Activated T-cell treated with anti-CD3 and anti-CD28 coated beads for 4 hours (primary cell): Measurements from ENCODE around the gene MGMT.

Experiments
- DNase-seq: peaks from one replicate; pipeline ENCODE4 v3.0.0-alpha.2; 2020

Gene MGMT

GRCh38 chr10:129744134-129745111 lies 277.4 kb downstream of the MGMT start:
- no peak for DNase-seq

- DNase-seq: no peak
These were observed 278.2 kb downstream of the MGMT start for GRCh38 chr10:129745186-129745750.

- DNase-seq: no peak
These were observed 287.4 kb downstream of the MGMT start for GRCh38 chr10:129754211-129755050.

DNA sequence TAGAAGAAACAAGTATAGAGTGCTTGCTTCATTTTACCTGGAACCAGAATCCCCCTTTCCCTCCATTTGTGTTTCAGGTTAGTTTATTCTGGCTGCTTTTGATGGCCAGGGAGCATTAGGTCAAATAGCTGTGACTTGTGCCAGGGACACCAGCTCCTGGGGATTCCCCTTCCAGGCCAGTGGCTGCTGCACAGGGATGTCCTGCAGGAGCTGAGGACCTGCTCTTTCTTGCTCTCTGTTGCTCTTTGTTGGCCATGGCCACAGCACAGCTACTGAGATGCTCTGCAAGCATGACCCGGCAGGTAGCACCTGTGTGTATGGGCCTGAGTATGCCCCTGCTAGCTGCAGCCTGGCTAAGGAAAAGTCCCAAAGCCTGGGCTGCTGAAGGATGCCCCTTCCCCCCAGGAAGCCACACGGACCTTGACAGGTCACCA lies 288.1 kb downstream of the MGMT start:
- no peak for DNase-seq

GRCh38 chr10:129755621-129756020 lies 288.6 kb downstream of the MGMT start:
- no peak for DNase-seq

DNA sequence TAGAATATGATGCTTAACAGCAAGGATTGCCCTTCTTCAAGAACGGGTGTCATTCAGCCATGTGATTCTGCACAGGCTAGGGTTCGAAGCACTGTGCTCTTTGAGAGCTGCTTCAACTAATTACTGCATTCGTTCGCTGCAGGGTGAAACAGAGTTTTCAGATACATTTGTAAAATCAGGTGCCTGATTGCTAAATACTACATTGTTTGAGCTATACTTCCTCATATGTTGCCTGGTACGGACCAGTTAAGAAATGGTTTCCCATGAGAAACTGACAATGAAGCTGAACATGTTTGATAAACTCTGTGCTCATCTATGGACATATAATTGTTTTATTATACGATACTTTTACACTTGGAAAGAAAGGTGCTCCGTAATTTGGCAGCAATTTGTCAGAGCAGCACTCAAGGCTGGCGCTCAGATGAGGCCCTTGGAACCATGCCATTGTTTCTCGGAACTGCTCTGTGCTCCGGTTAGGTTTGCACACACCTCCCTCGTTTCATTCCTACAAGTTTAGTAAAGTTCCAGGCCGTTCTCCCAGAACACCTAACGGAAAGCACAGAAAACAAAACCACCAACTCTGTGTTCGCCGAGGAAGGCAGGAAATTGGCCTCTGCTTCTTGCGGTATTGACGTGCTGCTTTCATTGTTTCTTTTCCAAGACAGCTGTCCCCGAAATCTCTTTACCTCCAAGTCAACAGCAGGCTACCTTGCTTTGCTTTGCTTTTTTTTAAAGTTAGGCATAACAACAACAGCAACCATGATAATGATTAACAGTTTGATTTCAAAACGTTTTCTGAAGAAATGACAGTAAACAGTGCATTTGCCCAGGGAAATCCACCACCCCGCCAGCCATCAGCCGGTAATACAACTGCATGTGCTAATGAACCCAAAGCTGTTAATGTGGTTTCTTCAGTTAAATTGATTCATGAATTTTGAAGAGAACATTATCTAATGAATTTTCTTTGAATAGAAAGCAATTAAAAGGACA lies 290.2 kb downstream of the MGMT start:
- no peak for DNase-seq

GRCh38 chr10:129758207-129759021 lies 291.4 kb downstream of the MGMT start:
- no peak for DNase-seq

DNA sequence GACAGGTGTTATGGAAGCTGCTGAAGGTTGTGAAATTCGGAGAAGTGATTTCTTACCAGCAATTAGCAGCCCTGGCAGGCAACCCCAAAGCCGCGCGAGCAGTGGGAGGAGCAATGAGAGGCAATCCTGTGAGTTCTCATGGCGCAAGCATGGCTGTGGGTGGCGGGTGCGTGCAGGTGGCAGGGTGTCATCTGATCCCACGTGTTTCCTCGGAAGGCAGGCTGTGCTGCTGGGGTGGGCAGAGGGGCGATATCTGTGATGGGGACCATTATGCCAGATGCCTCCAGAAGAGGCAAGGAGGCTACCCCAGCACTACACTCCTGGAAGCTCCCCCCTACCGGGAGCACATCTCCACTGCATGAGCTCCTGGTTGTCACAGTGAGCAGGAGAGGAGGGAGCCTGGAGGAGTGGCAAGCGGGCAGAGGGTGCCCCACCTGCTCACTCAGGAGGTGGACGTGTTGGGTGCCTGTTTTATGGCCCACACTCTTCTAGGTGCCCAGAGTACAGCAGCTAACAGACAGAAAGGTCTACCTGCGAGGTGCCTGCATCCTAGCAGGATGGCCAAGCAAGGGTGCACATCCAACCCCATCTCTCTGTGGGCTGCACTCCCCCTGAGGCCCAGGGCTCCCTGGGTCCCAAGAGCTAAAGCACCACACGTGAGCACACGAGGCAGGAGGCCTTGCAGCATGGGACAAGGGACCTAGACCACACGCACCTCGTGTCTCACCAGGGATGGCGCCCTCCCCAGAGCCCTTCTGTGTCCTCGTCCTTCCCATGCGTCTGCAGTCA lies 292.4 kb downstream of the MGMT start:
- DNase-seq: no peak

DNA sequence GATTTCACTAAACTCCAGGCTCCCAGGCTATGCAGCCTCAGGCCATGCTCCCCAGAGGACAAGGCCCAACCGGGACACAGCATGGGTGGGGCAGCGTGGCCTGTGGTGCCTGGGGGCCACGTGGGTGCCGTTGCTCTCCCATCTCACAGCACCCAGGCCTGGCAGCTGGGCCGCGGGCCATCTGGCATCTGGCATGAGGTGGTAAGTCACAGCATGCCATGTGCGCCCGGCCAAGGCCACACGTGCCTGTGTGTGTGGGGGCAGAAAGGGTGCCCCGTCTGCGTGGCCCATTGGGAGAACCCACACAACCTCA lies 292.9 kb downstream of the MGMT start:
- DNase-seq: no peak

- no peak for DNase-seq
These were observed 293.4 kb downstream of the MGMT start for GRCh38 chr10:129760416-129760815.

GRCh38 chr10:129761197-129761972 lies 294.3 kb downstream of the MGMT start:
- no peak for DNase-seq

- no peak for DNase-seq
These were observed 295.2 kb downstream of the MGMT start for GRCh38 chr10:129761981-129762956.

- DNase-seq: no peak
These were observed 297.2 kb downstream of the MGMT start for GRCh38 chr10:129764011-129764900.

DNA sequence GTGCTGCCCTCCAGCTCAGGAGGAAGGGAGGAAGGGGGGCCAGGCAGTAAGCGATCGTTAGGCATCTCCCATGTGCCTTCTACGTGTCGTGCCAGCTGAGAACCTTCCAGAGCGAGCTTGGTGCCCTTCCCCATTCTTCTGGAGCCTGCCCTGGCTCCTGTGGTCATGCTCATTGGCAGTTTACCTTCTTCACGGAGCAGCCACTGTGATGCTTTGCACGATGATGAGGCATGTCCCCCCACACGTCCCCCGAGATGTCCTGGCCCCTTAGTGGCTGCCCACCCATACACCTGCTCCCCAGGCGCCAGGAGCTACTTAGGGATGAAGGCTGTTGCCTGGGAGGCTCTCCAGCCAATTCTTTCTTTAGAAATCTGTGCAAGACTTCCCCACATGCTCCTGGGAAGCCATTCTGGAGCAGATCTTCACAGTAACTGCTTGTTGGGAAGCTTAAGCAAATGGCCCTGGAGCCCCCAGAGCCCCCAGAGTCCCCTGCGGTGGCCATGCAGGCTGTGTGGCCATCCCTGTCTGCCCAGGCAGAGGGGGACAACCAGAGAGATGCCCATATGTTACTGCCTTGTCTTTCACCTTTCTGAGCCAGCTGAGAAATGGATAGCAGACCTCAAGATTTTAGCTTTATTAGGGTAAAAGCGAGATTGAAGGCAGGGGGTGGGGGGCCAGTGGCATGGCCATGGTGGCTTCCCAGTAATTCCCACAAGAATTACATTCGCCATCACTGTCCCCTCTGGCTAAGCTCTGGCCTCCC lies 298.0 kb downstream of the MGMT start:
- no peak for DNase-seq

- no peak for DNase-seq
These were observed 298.9 kb downstream of the MGMT start for GRCh38 chr10:129765664-129766550.
